Neural cell (in vitro differentiated cells): ENCODE results near the gene GLE1. TPM values are rescaled to one million over a fixed set of nuclear protein-coding genes. Genes with fewer than 3 reads are reported as not detected.

ENCODE experiments used
- H2AFZ ChIP-seq: fragments of 200-600, 300-800 bp; sonication (generic), shearing (Covaris generic); 2 replicates; pipeline ENCODE4 v1.6.0; 2014; ENCODE audit warnings: low read depth, mild to moderate bottlenecking, antibody characterized with exemption, low read length, moderate library complexity
- H3F3A ChIP-seq: fragments of 200-600 bp; shearing (Covaris generic); 2 replicates; pipeline ENCODE4 v1.6.1; 2016; ENCODE audit warnings: mild to moderate bottlenecking, moderate library complexity, mixed read lengths, antibody characterized with exemption, low read length; ENCODE audit not compliant: insufficient read depth, poor library complexity, severe bottlenecking
- H3K27ac ChIP-seq: fragments of 200-600, 300-800 bp; sonication (generic), shearing (Covaris generic); 2 replicates; pipeline ENCODE4 v1.5.1; 2014; ENCODE audit warnings: mild to moderate bottlenecking, low read length, moderate library complexity
- H3K27me3 ChIP-seq: fragments of 300-800, 200-600 bp; sonication (generic), shearing (Covaris generic); 2 replicates; pipeline ENCODE4 v1.6.0; 2014; ENCODE audit warnings: mild to moderate bottlenecking, low read depth, low read length, moderate library complexity; ENCODE audit not compliant: insufficient read depth
- H3K36me3 ChIP-seq: fragments of 300-800, 200-600 bp; sonication (generic), shearing (Covaris generic); 2 replicates; pipeline ENCODE4 v1.5.1; 2014; ENCODE audit warnings: mild to moderate bottlenecking, antibody characterized with exemption, low read length, moderate library complexity; ENCODE audit not compliant: insufficient read depth
- H3K4me2 ChIP-seq: fragments of 300-800, 200-600 bp; sonication (generic), shearing (Covaris generic); 2 replicates; pipeline ENCODE4 v1.6.0; 2014; ENCODE audit warnings: mild to moderate bottlenecking, low read length
- H3K4me3 ChIP-seq: fragments of 300-800, 200-600 bp; sonication (generic), shearing (Covaris generic); 2 replicates; pipeline ENCODE4 v1.5.1; 2014; ENCODE audit warnings: mild to moderate bottlenecking, low read length, moderate library complexity
- H3K79me2 ChIP-seq: fragments of 200-600 bp; shearing (Covaris generic); replicated peaks from 2 replicates; pipeline ENCODE4 v1.6.0; 2014; ENCODE audit warnings: mild to moderate bottlenecking, low read length, moderate library complexity; ENCODE audit not compliant: insufficient read depth
- H3K9ac ChIP-seq: fragments of 300-800, 200-600 bp; sonication (generic), shearing (Covaris generic); 2 replicates; pipeline ENCODE4 v1.6.1; 2016; ENCODE audit warnings: mild to moderate bottlenecking, low read length, mixed read lengths
- H3K9me2 ChIP-seq: fragments of 200-600 bp; shearing (Covaris generic); 2 replicates; pipeline ENCODE4 v1.6.1; 2016; ENCODE audit warnings: mild to moderate bottlenecking, low read length, mixed read lengths; ENCODE audit not compliant: insufficient read depth
- H3K9me3 ChIP-seq: fragments of 200-600, 300-800 bp; sonication (generic), shearing (Covaris generic); 2 replicates; pipeline ENCODE4 v1.6.1; 2016; ENCODE audit warnings: mild to moderate bottlenecking, mixed run types, low read length, moderate library complexity, mixed read lengths
- H4K20me1 ChIP-seq: fragments of 200-600 bp; shearing (Covaris generic); 2 replicates; pipeline ENCODE4 v1.6.1; 2016; ENCODE audit warnings: mild to moderate bottlenecking, mixed run types; ENCODE audit not compliant: insufficient read depth
- EP300 ChIP-seq: fragments of 450-650 bp; conservative IDR thresholded peaks from 2 replicates; pipeline ENCODE4 v1.6.1; 2014; ENCODE audit warnings: antibody characterized with exemption, mild to moderate bottlenecking, moderate library complexity; ENCODE audit not compliant: poor library complexity, severe bottlenecking
- EZH2 ChIP-seq: fragments of 200-600, 300-800 bp; shearing (Covaris generic), sonication (generic); IDR thresholded peaks from 2 replicates; pipeline ENCODE4 v1.6.1; 2014; ENCODE audit warnings: antibody characterized with exemption, low read length, borderline replicate concordance, mild to moderate bottlenecking; ENCODE audit not compliant: insufficient read depth, poor library complexity, severe bottlenecking
- MXI1 ChIP-seq: fragments of 450-650 bp; conservative IDR thresholded peaks from 2 replicates; pipeline ENCODE4 v1.6.1; 2014; ENCODE audit warnings: antibody characterized with exemption, mild to moderate bottlenecking; ENCODE audit not compliant: poor library complexity, severe bottlenecking
- POLR2AphosphoS5 ChIP-seq: IDR thresholded peaks from 2 replicates; pipeline ENCODE4 v1.6.1; 2012
- RAD21 ChIP-seq: fragments of 450-650 bp; conservative IDR thresholded peaks from 2 replicates; pipeline ENCODE4 v1.6.1; 2014; ENCODE audit warnings: antibody characterized with exemption, mild to moderate bottlenecking, moderate library complexity
- SMC3 ChIP-seq: fragments of 450-650 bp; conservative IDR thresholded peaks from 2 replicates; pipeline ENCODE4 v1.6.1; 2014; ENCODE audit warnings: antibody characterized with exemption, mild to moderate bottlenecking, moderate library complexity; ENCODE audit not compliant: poor library complexity
- TAF1 ChIP-seq: IDR thresholded peaks from 2 replicates; pipeline ENCODE4 v1.6.1; 2012; ENCODE audit warnings: low read depth
- polyA plus RNA-seq: library from polyadenylated mRNA; depleted of rRNA; stranded (reverse); fragments of >200 nt; gene quantifications from 2 replicates; pipeline ENCODE4 v1.2.3, GENCODE V29; 2014
- TF ChIP-seq, protein P1 (sequence below): IDR thresholded peaks from 2 replicates; pipeline ENCODE4 v1.6.1; 2012; ENCODE audit warnings: borderline replicate concordance
- TF ChIP-seq, protein P2 (sequence below): fragments of 450-650 bp; IDR thresholded peaks from 2 replicates; pipeline ENCODE4 v1.5.1; 2014; ENCODE audit warnings: antibody characterized with exemption, mild to moderate bottlenecking, moderate library complexity; ENCODE audit not compliant: poor library complexity, severe bottlenecking

Gene GLE1
- polyA plus RNA-seq, 1 donor from 2014 or later = 29.6 TPM

DNA sequence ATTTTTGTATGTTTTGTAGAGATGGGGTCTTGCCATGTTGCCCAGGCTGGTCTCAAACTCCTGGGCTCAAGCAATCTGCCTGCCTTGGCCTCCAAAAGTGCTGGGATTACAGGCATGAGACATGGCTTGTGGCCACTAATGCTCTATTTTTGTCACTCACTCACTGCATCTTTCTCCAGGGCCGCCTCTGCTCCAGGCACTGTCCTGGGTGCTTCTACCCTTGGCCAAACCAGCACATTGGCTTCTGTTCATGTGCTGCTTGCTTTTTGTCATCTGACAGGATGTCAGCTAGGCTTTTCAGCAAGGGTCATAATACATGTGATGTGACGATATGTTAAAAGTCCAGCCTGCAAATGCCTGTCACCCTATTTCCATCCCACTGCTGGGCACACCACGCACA lies 45.5 kb upstream of the GLE1 start:
- Histone ChIP-seq H3K27ac (no peak overlapping the region), H3K36me3 (no peaks in the 10 kb centered on the region)
- TF ChIP-seq, protein P1, sequence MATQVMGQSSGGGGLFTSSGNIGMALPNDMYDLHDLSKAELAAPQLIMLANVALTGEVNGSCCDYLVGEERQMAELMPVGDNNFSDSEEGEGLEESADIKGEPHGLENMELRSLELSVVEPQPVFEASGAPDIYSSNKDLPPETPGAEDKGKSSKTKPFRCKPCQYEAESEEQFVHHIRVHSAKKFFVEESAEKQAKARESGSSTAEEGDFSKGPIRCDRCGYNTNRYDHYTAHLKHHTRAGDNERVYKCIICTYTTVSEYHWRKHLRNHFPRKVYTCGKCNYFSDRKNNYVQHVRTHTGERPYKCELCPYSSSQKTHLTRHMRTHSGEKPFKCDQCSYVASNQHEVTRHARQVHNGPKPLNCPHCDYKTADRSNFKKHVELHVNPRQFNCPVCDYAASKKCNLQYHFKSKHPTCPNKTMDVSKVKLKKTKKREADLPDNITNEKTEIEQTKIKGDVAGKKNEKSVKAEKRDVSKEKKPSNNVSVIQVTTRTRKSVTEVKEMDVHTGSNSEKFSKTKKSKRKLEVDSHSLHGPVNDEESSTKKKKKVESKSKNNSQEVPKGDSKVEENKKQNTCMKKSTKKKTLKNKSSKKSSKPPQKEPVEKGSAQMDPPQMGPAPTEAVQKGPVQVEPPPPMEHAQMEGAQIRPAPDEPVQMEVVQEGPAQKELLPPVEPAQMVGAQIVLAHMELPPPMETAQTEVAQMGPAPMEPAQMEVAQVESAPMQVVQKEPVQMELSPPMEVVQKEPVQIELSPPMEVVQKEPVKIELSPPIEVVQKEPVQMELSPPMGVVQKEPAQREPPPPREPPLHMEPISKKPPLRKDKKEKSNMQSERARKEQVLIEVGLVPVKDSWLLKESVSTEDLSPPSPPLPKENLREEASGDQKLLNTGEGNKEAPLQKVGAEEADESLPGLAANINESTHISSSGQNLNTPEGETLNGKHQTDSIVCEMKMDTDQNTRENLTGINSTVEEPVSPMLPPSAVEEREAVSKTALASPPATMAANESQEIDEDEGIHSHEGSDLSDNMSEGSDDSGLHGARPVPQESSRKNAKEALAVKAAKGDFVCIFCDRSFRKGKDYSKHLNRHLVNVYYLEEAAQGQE = no peak
- TF ChIP-seq RAD21 (no peak), EZH2 (no peak), EP300 (no peak), POLR2AphosphoS5 (no peak), SMC3 (no peak), TAF1 (no peak), MXI1 (no peak)
- TF ChIP-seq, protein P2, sequence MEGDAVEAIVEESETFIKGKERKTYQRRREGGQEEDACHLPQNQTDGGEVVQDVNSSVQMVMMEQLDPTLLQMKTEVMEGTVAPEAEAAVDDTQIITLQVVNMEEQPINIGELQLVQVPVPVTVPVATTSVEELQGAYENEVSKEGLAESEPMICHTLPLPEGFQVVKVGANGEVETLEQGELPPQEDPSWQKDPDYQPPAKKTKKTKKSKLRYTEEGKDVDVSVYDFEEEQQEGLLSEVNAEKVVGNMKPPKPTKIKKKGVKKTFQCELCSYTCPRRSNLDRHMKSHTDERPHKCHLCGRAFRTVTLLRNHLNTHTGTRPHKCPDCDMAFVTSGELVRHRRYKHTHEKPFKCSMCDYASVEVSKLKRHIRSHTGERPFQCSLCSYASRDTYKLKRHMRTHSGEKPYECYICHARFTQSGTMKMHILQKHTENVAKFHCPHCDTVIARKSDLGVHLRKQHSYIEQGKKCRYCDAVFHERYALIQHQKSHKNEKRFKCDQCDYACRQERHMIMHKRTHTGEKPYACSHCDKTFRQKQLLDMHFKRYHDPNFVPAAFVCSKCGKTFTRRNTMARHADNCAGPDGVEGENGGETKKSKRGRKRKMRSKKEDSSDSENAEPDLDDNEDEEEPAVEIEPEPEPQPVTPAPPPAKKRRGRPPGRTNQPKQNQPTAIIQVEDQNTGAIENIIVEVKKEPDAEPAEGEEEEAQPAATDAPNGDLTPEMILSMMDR = no peak

DNA sequence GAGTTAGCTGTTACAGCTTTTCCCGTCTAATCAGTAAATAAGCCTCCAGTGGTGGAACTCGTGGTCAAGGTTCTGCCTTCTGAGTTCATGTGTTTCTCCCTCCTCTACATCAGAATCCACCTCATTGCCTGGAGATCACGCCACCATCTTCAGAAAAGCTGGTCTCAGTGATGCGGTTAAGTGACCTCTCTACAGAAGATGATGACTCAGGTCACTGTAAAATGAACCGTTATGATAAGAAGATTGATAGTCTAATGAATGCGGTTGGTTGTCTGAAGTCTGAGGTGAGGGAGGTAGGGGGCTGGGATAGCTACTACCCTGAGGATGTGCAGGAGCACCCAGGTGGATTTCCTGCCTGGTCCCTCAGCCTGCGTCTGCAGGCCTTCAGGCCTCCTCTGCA lies 35.4 kb upstream of the GLE1 start:
- no peaks in the 10 kb centered on the region for H3F3A ChIP-seq
- no peaks in the 10 kb centered on the region for H4K20me1 ChIP-seq
- no peak overlapping the region for H3K4me3 ChIP-seq
- H3K9me3 ChIP-seq = no peaks in the 10 kb centered on the region
- no peaks in the 10 kb centered on the region for H3K36me3 ChIP-seq
- no peak overlapping the region for H3K4me2 ChIP-seq
- no peaks in the 10 kb centered on the region for H3K9me2 ChIP-seq
- TF ChIP-seq, protein P1 = no peak
- no peak for TF ChIP-seq MXI1
- no peak for TF ChIP-seq POLR2AphosphoS5
- no peak for TF ChIP-seq SMC3
- TF ChIP-seq, protein P2 = no peak
- no peak overlapping the region for H2AFZ ChIP-seq
- no peak overlapping the region for H3K27ac ChIP-seq
- H3K27me3 ChIP-seq = no peaks in the 10 kb centered on the region
- H3K79me2 ChIP-seq = no peaks in the 10 kb centered on the region
- no peak overlapping the region for H3K9ac ChIP-seq

More for the DNA sequence above, 45.5 kb upstream of the GLE1 start:
- H3K9me2 ChIP-seq = no peaks in the 10 kb centered on the region
- H3K4me3 ChIP-seq = no peak overlapping the region
- no peak overlapping the region for H3K4me2 ChIP-seq
- H4K20me1 ChIP-seq = no peaks in the 10 kb centered on the region
- H3F3A ChIP-seq = no peaks in the 10 kb centered on the region
- H2AFZ ChIP-seq = no peak overlapping the region
- no peaks in the 10 kb centered on the region for H3K79me2 ChIP-seq
- no peak overlapping the region for H3K9ac ChIP-seq
- no peaks in the 10 kb centered on the region for H3K27me3 ChIP-seq
- no peaks in the 10 kb centered on the region for H3K9me3 ChIP-seq
